Measurements from ENCODE around the gene HTR3D. TPM values are rescaled to one million over a fixed set of nuclear protein-coding genes. Genes with fewer than 3 reads are reported as not detected.

Gene HTR3D
- total RNA-seq, 4 donors from 2014 or later = not detected

GRCh38 chr3:184082034-184082433, 50.5 kb downstream of the HTR3D start:
- Histone ChIP-seq H3K4me3 (no peak overlapping the region), H3K27ac (no peak overlapping the region), H3K36me3 (no peaks in the 10 kb centered on the region), H3K4me1 (peaks cover 0 to 7% (median 4%) of the 10 kb centered on the region in 3 donors), H3K27me3 (no peaks in the 10 kb centered on the region), H3K9me3 (peaks cover 0 to 10% (median 0%) of the 10 kb centered on the region in 3 donors)
- intact Hi-C loops (cut with DNase I) = no loop called here
- no peak for DNase-seq
- 100% methylated on average over 1 of the region's 10 CpGs; no CpG with 5 or more reads in 1 of the 2 donors for WGBS, 2 donors
- TF ChIP-seq POLR2A (IDR thresholded peaks at IDR 0.05) = no peak
- TF ChIP-seq, protein P1, sequence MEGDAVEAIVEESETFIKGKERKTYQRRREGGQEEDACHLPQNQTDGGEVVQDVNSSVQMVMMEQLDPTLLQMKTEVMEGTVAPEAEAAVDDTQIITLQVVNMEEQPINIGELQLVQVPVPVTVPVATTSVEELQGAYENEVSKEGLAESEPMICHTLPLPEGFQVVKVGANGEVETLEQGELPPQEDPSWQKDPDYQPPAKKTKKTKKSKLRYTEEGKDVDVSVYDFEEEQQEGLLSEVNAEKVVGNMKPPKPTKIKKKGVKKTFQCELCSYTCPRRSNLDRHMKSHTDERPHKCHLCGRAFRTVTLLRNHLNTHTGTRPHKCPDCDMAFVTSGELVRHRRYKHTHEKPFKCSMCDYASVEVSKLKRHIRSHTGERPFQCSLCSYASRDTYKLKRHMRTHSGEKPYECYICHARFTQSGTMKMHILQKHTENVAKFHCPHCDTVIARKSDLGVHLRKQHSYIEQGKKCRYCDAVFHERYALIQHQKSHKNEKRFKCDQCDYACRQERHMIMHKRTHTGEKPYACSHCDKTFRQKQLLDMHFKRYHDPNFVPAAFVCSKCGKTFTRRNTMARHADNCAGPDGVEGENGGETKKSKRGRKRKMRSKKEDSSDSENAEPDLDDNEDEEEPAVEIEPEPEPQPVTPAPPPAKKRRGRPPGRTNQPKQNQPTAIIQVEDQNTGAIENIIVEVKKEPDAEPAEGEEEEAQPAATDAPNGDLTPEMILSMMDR (IDR thresholded peaks at IDR 0.05) = no peak

GRCh38 chr3:184082465-184082864, 50.9 kb downstream of the HTR3D start:
- 54 to 55% methylated on average over 2 of the region's 2 CpGs for WGBS, 2 donors
- H3K27me3 ChIP-seq = no peaks in the 10 kb centered on the region

GRCh38 chr3:184085389-184085852, 53.9 kb downstream of the HTR3D start:
- H3K9me3 ChIP-seq = peaks cover 0 to 10% (median 0%) of the 10 kb centered on the region in 3 donors
- H3K27me3 ChIP-seq = no peaks in the 10 kb centered on the region
- 28 to 34% methylated on average over 3 of the region's 3 CpGs for WGBS, 2 donors
- DNase-seq = no peak
- no peak for TF ChIP-seq POLR2A (IDR thresholded peaks at IDR 0.05)
- TF ChIP-seq, protein P1 (IDR thresholded peaks at IDR 0.05) = no peak
- H3K27ac ChIP-seq = no peak overlapping the region
- H3K36me3 ChIP-seq = no peaks in the 10 kb centered on the region
- no peak overlapping the region for H3K4me3 ChIP-seq
- peaks cover 0 to 7% (median 4%) of the 10 kb centered on the region in 3 donors for H3K4me1 ChIP-seq
- intact Hi-C loops (cut with DNase I) = no loop called here

More at GRCh38 chr3:184082465-184082864, 50.9 kb downstream of the HTR3D start:
- DNase-seq = no peak
- peaks cover 0 to 7% (median 4%) of the 10 kb centered on the region in 3 donors for H3K4me1 ChIP-seq
- no peak overlapping the region for H3K27ac ChIP-seq
- H3K4me3 ChIP-seq = no peak overlapping the region
- H3K9me3 ChIP-seq = peaks cover 0 to 10% (median 0%) of the 10 kb centered on the region in 3 donors
- TF ChIP-seq, protein P1 (IDR thresholded peaks at IDR 0.05) = no peak
- no peak for TF ChIP-seq POLR2A (IDR thresholded peaks at IDR 0.05)
- intact Hi-C loops (cut with DNase I) = no loop called here
- H3K36me3 ChIP-seq = no peaks in the 10 kb centered on the region

Small RNA genes within 50 kb of the gene (small RNA-seq; reads per million reads assigned to genes)
- 0 reads per million in 4 donors for gene RF00019

Other genes with a start within 250 kb of the HTR3D start
- gene MAP6D1, start 206.2 kb upstream of the HTR3D start, total RNA-seq = 1 to 10 TPM in 3 of 4 donors, not detected in 1; 2.0 to 5.1 (median 2.7) TPM
- 10 to 100 TPM; 23.3 to 45.0 (median 39.7) TPM for gene PARL, start 146.9 kb upstream of the HTR3D start, total RNA-seq
- gene ABCC5, start 13.9 kb upstream of the HTR3D start, total RNA-seq = 10 to 100 TPM; 34.3 to 50.2 (median 40.4) TPM
- gene HTR3C, start 21.3 kb downstream of the HTR3D start, total RNA-seq = not detected
- not detected for gene HTR3E, start 65.3 kb downstream of the HTR3D start, total RNA-seq
- 10 to 100 TPM; 27.2 to 51.5 (median 42.1) TPM for gene EIF2B5, start 103.6 kb downstream of the HTR3D start, total RNA-seq
- gene DVL3, start 123.6 kb downstream of the HTR3D start, total RNA-seq = 10 to 100 TPM; 28.9 to 45.2 (median 34.4) TPM
- gene AP2M1, start 143.1 kb downstream of the HTR3D start, total RNA-seq = 100 to 1,000 TPM; 139 to 212 (median 208) TPM
- gene ABCF3, start 154.5 kb downstream of the HTR3D start, total RNA-seq = 10 to 100 TPM; 31.4 to 63.1 (median 40.5) TPM
- under 1 TPM in 1 of 4 donors, not detected in 3; 0.22 TPM for gene VWA5B2, start 197.8 kb downstream of the HTR3D start, total RNA-seq
- 10 to 100 TPM; 45.8 to 63.9 (median 54.6) TPM for gene ALG3, start 217.2 kb downstream of the HTR3D start, total RNA-seq
- gene EEF1AKMT4, start 217.9 kb downstream of the HTR3D start, total RNA-seq = 10 to 100 TPM in 2 of 4 donors, 1 to 10 TPM in 2; 8.1 to 13.4 (median 10.3) TPM
- gene CAMK2N2, start 229.8 kb downstream of the HTR3D start, total RNA-seq = not detected
- not detected for gene ECE2, start 244.3 kb downstream of the HTR3D start, total RNA-seq